Activated CD8-positive, alpha-beta memory T cell treated with anti-CD3 and anti-CD28 coated beads, Interleukin-2, amount 50 U/mL, for 4 hours (primary cell): ENCODE results near the gene ALX4.

ENCODE experiments used
- DNase-seq: peaks from one replicate; pipeline ENCODE4 v3.0.0-alpha.2; 2020

The ALX4 gene

GRCh38 chr11:44288133-44288526 lies 21.8 kb downstream of the ALX4 start:
- DNase-seq, result no peak

GRCh38 chr11:44286911-44287310 lies 23.0 kb downstream of the ALX4 start:
- DNase-seq, result no peak

GRCh38 chr11:44286268-44286880 lies 23.6 kb downstream of the ALX4 start:
- peak; percentile 41 for DNase-seq

GRCh38 chr11:44285756-44286155 lies 24.2 kb downstream of the ALX4 start:
- no peak for DNase-seq

- no peak for DNase-seq
These were observed 27.3 kb downstream of the ALX4 start for GRCh38 chr11:44282620-44283019.

- DNase-seq, result no peak
These were observed 28.8 kb downstream of the ALX4 start for GRCh38 chr11:44281151-44281550.

GRCh38 chr11:44280257-44280656 lies 29.7 kb downstream of the ALX4 start:
- no peak for DNase-seq

GRCh38 chr11:44279483-44279882 lies 30.5 kb downstream of the ALX4 start:
- no peak for DNase-seq

GRCh38 chr11:44277196-44278090 lies 32.5 kb downstream of the ALX4 start:
- DNase-seq, result no peak

GRCh38 chr11:44275961-44276550 lies 33.9 kb downstream of the ALX4 start:
- DNase-seq, result no peak

GRCh38 chr11:44275241-44275640 lies 34.7 kb downstream of the ALX4 start:
- no peak for DNase-seq

- DNase-seq, result no peak
These were observed 35.5 kb downstream of the ALX4 start for GRCh38 chr11:44274404-44274803.

GRCh38 chr11:44271286-44271685 lies 38.7 kb downstream of the ALX4 start:
- no peak for DNase-seq

GRCh38 chr11:44270403-44271273 lies 39.3 kb downstream of the ALX4 start:
- no peak for DNase-seq

GRCh38 chr11:44269369-44270351 lies 40.3 kb downstream of the ALX4 start:
- DNase-seq, result no peak

- no peak for DNase-seq
These were observed 41.3 kb downstream of the ALX4 start for GRCh38 chr11:44268614-44269080.

GRCh38 chr11:44267750-44268613 lies 42.0 kb downstream of the ALX4 start:
- DNase-seq, result no peak

GRCh38 chr11:44267006-44267749 lies 42.8 kb downstream of the ALX4 start:
- DNase-seq, result no peak

GRCh38 chr11:44266056-44266780 lies 43.7 kb downstream of the ALX4 start:
- DNase-seq, result no peak
